DOHH2 (cell line): ENCODE results near the gene CIAO3.

Experiments used
- H3F3A ChIP-seq: fragments of 200-600 bp; sonication (generic), shearing (Covaris generic); 2 replicates; pipeline ENCODE4 v1.6.0; 2016; ENCODE audit warnings: antibody characterized with exemption, mild to moderate bottlenecking; ENCODE audit not compliant: control insufficient read depth, insufficient read depth
- H3K27ac ChIP-seq: fragments of 200-600 bp; sonication (generic); 2 replicates; pipeline ENCODE4 v1.5.1; 2014; ENCODE audit warnings: low read depth, mild to moderate bottlenecking, low read length, moderate library complexity
- H3K27me3 ChIP-seq: fragments of 200-600 bp; sonication (generic); 2 replicates; pipeline ENCODE4 v1.6.1; 2014; ENCODE audit warnings: mild to moderate bottlenecking, low read length, mixed read lengths; ENCODE audit not compliant: control insufficient read depth
- H3K36me3 ChIP-seq: fragments of 200-600 bp; sonication (generic); 2 replicates; pipeline ENCODE4 v1.6.1; 2014; ENCODE audit warnings: mild to moderate bottlenecking, low read length, moderate library complexity, mixed read lengths; ENCODE audit not compliant: control insufficient read depth
- H3K4me1 ChIP-seq: fragments of 200-600 bp; sonication (generic); 2 replicates; pipeline ENCODE4 v1.6.1; 2014; ENCODE audit warnings: mild to moderate bottlenecking, low read length, mixed read lengths; ENCODE audit not compliant: control insufficient read depth
- H3K4me2 ChIP-seq: fragments of 200-600 bp; sonication (generic); 2 replicates; pipeline ENCODE4 v1.6.0; 2014; ENCODE audit warnings: mild to moderate bottlenecking, low read length, moderate library complexity
- H3K4me3 ChIP-seq: fragments of 200-600 bp; sonication (generic); 2 replicates; pipeline ENCODE4 v1.5.1; 2014; ENCODE audit warnings: mild to moderate bottlenecking, low read length, mixed read lengths
- H3K79me2 ChIP-seq: fragments of 200-600 bp; sonication (generic); 2 replicates; pipeline ENCODE4 v1.6.1; 2014; ENCODE audit warnings: mild to moderate bottlenecking, low read length, mixed read lengths; ENCODE audit not compliant: control insufficient read depth
- H3K9me2 ChIP-seq: fragments of 200-600 bp; sonication (generic); replicated peaks from 2 replicates; pipeline ENCODE4 v1.6.1; 2014; ENCODE audit warnings: mild to moderate bottlenecking, low read length, mixed read lengths; ENCODE audit not compliant: control insufficient read depth
- H3K9me3 ChIP-seq: fragments of 200-600 bp; sonication (generic); 2 replicates; pipeline ENCODE4 v1.6.1; 2014; ENCODE audit warnings: antibody characterized with exemption, low read length, mixed read lengths; ENCODE audit not compliant: control insufficient read depth, insufficient read depth
- H4K20me1 ChIP-seq: fragments of 200-600 bp; sonication (generic); 2 replicates; pipeline ENCODE4 v1.6.0; 2014; ENCODE audit warnings: low read depth, mild to moderate bottlenecking, antibody characterized with exemption, low read length, moderate library complexity; ENCODE audit not compliant: control insufficient read depth, insufficient read depth
- EZH2phosphoT487 ChIP-seq: fragments of 200-600 bp; sonication (generic); IDR thresholded peaks from 2 replicates; pipeline ENCODE4 v1.6.1; 2017; ENCODE audit warnings: borderline replicate concordance, mild to moderate bottlenecking, antibody characterized with exemption, low read length, moderate library complexity, mixed read lengths
- TF ChIP-seq, protein P1 (sequence below): fragments of 200-600 bp; sonication (generic); IDR thresholded peaks from one replicate; pipeline ENCODE4 v1.5.1; 2014; ENCODE audit warnings: antibody characterized with exemption, mild to moderate bottlenecking, low read depth, low read length; ENCODE audit not compliant: poor library complexity, severe bottlenecking

CIAO3 gene

GRCh38 chr16:749010-749409 is 8.2 kb upstream of the CIAO3 start:
- H3K4me2 ChIP-seq = no peak overlapping the region
- no peaks in the 10 kb centered on the region for H3K4me1 ChIP-seq
- no peaks in the 10 kb centered on the region for H3K27me3 ChIP-seq
- no peaks in the 10 kb centered on the region for H4K20me1 ChIP-seq
- no peaks in the 10 kb centered on the region for H3F3A ChIP-seq
- no peaks in the 10 kb centered on the region for H3K36me3 ChIP-seq
- no peak overlapping the region for H3K27ac ChIP-seq
- TF ChIP-seq, protein P1, sequence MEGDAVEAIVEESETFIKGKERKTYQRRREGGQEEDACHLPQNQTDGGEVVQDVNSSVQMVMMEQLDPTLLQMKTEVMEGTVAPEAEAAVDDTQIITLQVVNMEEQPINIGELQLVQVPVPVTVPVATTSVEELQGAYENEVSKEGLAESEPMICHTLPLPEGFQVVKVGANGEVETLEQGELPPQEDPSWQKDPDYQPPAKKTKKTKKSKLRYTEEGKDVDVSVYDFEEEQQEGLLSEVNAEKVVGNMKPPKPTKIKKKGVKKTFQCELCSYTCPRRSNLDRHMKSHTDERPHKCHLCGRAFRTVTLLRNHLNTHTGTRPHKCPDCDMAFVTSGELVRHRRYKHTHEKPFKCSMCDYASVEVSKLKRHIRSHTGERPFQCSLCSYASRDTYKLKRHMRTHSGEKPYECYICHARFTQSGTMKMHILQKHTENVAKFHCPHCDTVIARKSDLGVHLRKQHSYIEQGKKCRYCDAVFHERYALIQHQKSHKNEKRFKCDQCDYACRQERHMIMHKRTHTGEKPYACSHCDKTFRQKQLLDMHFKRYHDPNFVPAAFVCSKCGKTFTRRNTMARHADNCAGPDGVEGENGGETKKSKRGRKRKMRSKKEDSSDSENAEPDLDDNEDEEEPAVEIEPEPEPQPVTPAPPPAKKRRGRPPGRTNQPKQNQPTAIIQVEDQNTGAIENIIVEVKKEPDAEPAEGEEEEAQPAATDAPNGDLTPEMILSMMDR = no peak
- TF ChIP-seq EZH2phosphoT487 = no peak
- no peak overlapping the region for H3K4me3 ChIP-seq
- no peaks in the 10 kb centered on the region for H3K9me2 ChIP-seq
- H3K79me2 ChIP-seq = no peaks in the 10 kb centered on the region
- H3K9me3 ChIP-seq = no peaks in the 10 kb centered on the region

- no peaks in the 10 kb centered on the region for H3K9me2 ChIP-seq
- H3F3A ChIP-seq = no peaks in the 10 kb centered on the region
- H3K4me1 ChIP-seq = no peaks in the 10 kb centered on the region
- H3K9me3 ChIP-seq = no peaks in the 10 kb centered on the region
- no peak overlapping the region for H3K4me3 ChIP-seq
- H3K27ac ChIP-seq = no peak overlapping the region
- no peaks in the 10 kb centered on the region for H3K79me2 ChIP-seq
- H3K4me2 ChIP-seq = no peak overlapping the region
- no peaks in the 10 kb centered on the region for H3K36me3 ChIP-seq
- no peaks in the 10 kb centered on the region for H4K20me1 ChIP-seq
- TF ChIP-seq EZH2phosphoT487 = no peak
- TF ChIP-seq, protein P1 = no peak
- H3K27me3 ChIP-seq = no peaks in the 10 kb centered on the region
Measured at GRCh38 chr16:747978-748746, 7.4 kb upstream of the CIAO3 start.

DNA sequence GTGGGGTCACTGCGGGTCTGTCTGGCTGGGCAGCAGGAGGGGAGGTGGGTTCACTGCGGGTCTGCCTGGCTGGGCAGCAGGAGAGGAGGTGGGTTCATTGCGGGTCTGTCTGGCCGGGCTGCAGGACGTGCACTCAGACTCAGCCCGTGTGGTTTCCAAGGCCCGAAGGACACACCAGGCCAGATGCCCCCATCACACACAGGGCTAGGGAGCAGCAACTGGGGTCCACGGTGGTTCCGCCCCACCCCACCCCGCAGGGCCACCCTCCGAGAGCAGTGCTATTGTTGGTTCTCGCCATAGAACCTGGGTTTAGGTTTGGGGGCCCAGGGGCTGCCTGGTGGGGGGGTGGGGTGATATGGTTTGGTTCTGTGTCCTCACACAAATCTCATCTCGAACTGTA is 5.8 kb upstream of the CIAO3 start:
- H3K27me3 ChIP-seq = no peaks in the 10 kb centered on the region
- H3K4me2 ChIP-seq = no peak overlapping the region
- no peaks in the 10 kb centered on the region for H3K79me2 ChIP-seq
- no peaks in the 10 kb centered on the region for H3K36me3 ChIP-seq
- H3F3A ChIP-seq = no peaks in the 10 kb centered on the region
- H3K27ac ChIP-seq = no peak overlapping the region
- no peak for TF ChIP-seq EZH2phosphoT487
- TF ChIP-seq, protein P1 = no peak
- H3K9me2 ChIP-seq = no peaks in the 10 kb centered on the region
- peaks cover 4% of the 10 kb centered on the region; the same call in 1 of the 2 replicates for H3K4me1 ChIP-seq
- H3K9me3 ChIP-seq = no peaks in the 10 kb centered on the region
- H3K4me3 ChIP-seq = no peak overlapping the region
- H4K20me1 ChIP-seq = no peaks in the 10 kb centered on the region
